Breast epithelium (tissue), 4 donors: ENCODE results near the gene ATXN1. TPM values are rescaled to one million over a fixed set of nuclear protein-coding genes. Genes with fewer than 3 reads are reported as not detected.

Source experiments
- DNase-seq, 2 donors: peaks; one replicate each; pipeline ENCODE4 v3.0.0-alpha.2; 2019; ENCODE audit warnings: low spot score in 2 of 2
- H3K27ac ChIP-seq, 2 donors: fragments of 200-600 bp; sonication (generic) in 1 of 2; one replicate each; pipeline ENCODE4 v1.5.1; 2016 to 2019; ENCODE audit warnings: mild to moderate bottlenecking in 1 of 2
- H3K27me3 ChIP-seq, 2 donors: fragments of 200-600 bp; sonication (generic) in 1 of 2; one replicate each; pipeline versions ENCODE4 v1.5.1 to v1.6.0; 2017 to 2019; ENCODE audit warnings: control low read depth in 1 of 2, mild to moderate bottlenecking in 1 of 2
- H3K36me3 ChIP-seq: fragments of 200-600 bp; one replicate; pipeline ENCODE4 v1.5.1; 2019
- H3K4me1 ChIP-seq, 2 donors: fragments of 200-600 bp; sonication (generic); one replicate each; pipeline ENCODE4 v1.5.1; 2016 to 2019; ENCODE audit warnings: control low read depth in 1 of 2
- H3K4me3 ChIP-seq, 3 donors: fragments of 200-600 bp; sonication (generic); 1 replicate in 2 of 3; 2 replicates in 1 of 3; pipeline ENCODE4 v1.5.1; 2016 to 2019; ENCODE audit warnings: mild to moderate bottlenecking in 3 of 3, moderate library complexity in 2 of 3
- H3K9me3 ChIP-seq, 2 donors: fragments of 200-600 bp; sonication (generic) in 1 of 2; one replicate each; pipeline ENCODE4 v1.5.1; 2016 to 2019; ENCODE audit warnings: control low read depth in 1 of 2
- POLR2A ChIP-seq: fragments of 450-650 bp; IDR thresholded peaks from one replicate; pipeline ENCODE4 v1.6.1; 2016; ENCODE audit warnings: antibody characterized with exemption, mild to moderate bottlenecking, moderate library complexity
- POLR2AphosphoS5 ChIP-seq, 3 donors: sonication (generic); formaldehyde crosslinking; IDR thresholded peaks; one replicate each; pipeline ENCODE4 v1.6.1; 2017; ENCODE audit warnings: antibody characterized with exemption in 3 of 3
- intact Hi-C: fragments of 100-400 bp; cut with DNase I; formaldehyde crosslinking; loops from one replicate; pipeline ENCODE4 v1.15.1; 2023; ENCODE audit warnings: low total_unique reads
- total RNA-seq, 3 donors: library from RNA; depleted of rRNA; stranded (reverse); fragments of >200 nt; gene quantifications; one replicate each; pipeline ENCODE4 v1.1.0, GENCODE V29; 2016
- TF ChIP-seq, protein P1 (sequence below), 3 donors: fragments of 450-650 bp; IDR thresholded peaks; one replicate each; pipeline ENCODE4 v1.5.1; 2016 to 2017; ENCODE audit warnings: antibody characterized with exemption in 3 of 3, mild to moderate bottlenecking in 3 of 3, moderate library complexity in 3 of 3

ATXN1 gene
- total RNA-seq, 3 donors from 2014 or later = 26.7 to 63.2 (median 37.4) TPM

DNA sequence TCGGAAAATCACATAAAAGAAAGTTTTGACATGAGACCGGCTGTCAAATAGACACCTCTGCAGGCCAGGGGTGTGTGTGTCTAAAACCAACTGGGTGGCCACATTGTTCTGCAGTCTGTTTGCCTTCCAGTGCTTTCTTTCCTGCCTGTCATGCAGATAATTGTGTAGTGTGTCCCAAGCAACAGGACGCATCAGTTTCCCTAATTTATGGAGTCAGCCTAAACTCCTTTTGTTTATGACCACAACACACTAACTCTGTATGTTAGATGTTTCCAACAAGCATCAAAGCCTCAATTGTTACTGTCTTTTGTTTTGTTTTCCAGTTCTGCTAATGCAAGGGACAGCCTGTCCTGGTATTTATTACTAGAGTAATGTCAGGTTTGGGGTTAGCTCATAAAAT, 205.7 kb downstream of the ATXN1 start:
- Histone ChIP-seq H3K9me3 (no peaks in the 10 kb centered on the region), H3K4me3 (no peak overlapping the region), H3K27ac (no peak overlapping the region), H3K27me3 (no peaks in the 10 kb centered on the region), H3K36me3 (no peaks in the 10 kb centered on the region), H3K4me1 (no peaks in the 10 kb centered on the region)
- intact Hi-C loops = no loop called here
- DNase-seq = no peak
- TF ChIP-seq POLR2AphosphoS5 (IDR thresholded peaks at IDR 0.05) = no peak
- TF ChIP-seq, protein P1, sequence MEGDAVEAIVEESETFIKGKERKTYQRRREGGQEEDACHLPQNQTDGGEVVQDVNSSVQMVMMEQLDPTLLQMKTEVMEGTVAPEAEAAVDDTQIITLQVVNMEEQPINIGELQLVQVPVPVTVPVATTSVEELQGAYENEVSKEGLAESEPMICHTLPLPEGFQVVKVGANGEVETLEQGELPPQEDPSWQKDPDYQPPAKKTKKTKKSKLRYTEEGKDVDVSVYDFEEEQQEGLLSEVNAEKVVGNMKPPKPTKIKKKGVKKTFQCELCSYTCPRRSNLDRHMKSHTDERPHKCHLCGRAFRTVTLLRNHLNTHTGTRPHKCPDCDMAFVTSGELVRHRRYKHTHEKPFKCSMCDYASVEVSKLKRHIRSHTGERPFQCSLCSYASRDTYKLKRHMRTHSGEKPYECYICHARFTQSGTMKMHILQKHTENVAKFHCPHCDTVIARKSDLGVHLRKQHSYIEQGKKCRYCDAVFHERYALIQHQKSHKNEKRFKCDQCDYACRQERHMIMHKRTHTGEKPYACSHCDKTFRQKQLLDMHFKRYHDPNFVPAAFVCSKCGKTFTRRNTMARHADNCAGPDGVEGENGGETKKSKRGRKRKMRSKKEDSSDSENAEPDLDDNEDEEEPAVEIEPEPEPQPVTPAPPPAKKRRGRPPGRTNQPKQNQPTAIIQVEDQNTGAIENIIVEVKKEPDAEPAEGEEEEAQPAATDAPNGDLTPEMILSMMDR (IDR thresholded peaks at IDR 0.05) = no peak
- no peak for TF ChIP-seq POLR2A

GRCh38 chr6:16553531-16553930, 207.7 kb downstream of the ATXN1 start:
- H3K4me1 ChIP-seq = no peaks in the 10 kb centered on the region
- no peaks in the 10 kb centered on the region for H3K36me3 ChIP-seq
- DNase-seq = no peak
- intact Hi-C loops = no loop called here
- H3K9me3 ChIP-seq = no peaks in the 10 kb centered on the region
- TF ChIP-seq, protein P1 (IDR thresholded peaks at IDR 0.05) = no peak
- TF ChIP-seq POLR2AphosphoS5 (IDR thresholded peaks at IDR 0.05) = no peak
- no peak for TF ChIP-seq POLR2A
- no peak overlapping the region for H3K27ac ChIP-seq
- no peaks in the 10 kb centered on the region for H3K27me3 ChIP-seq
- H3K4me3 ChIP-seq = no peak overlapping the region

- DNase-seq = no peak
- Histone ChIP-seq H3K9me3 (no peaks in the 10 kb centered on the region), H3K36me3 (no peaks in the 10 kb centered on the region), H3K4me3 (no peak overlapping the region), H3K4me1 (no peaks in the 10 kb centered on the region), H3K27me3 (no peaks in the 10 kb centered on the region), H3K27ac (no peak overlapping the region)
- intact Hi-C loops = no loop called here
- TF ChIP-seq POLR2AphosphoS5 (IDR thresholded peaks at IDR 0.05) (no peak), POLR2A (no peak)
- TF ChIP-seq, protein P1 (IDR thresholded peaks at IDR 0.05) = no peak
Observed at GRCh38 chr6:16551466-16551865, 209.8 kb downstream of the ATXN1 start.

- Histone ChIP-seq H3K9me3 (no peaks in the 10 kb centered on the region), H3K4me3 (no peak overlapping the region), H3K27me3 (no peaks in the 10 kb centered on the region), H3K4me1 (no peaks in the 10 kb centered on the region), H3K36me3 (no peaks in the 10 kb centered on the region), H3K27ac (no peak overlapping the region)
- TF ChIP-seq POLR2AphosphoS5 (IDR thresholded peaks at IDR 0.05) (no peak), POLR2A (no peak)
- TF ChIP-seq, protein P1 (IDR thresholded peaks at IDR 0.05) = no peak
- intact Hi-C loops = no loop called here
- DNase-seq = no peak
Observed at GRCh38 chr6:16548121-16548520, 213.1 kb downstream of the ATXN1 start.

- H3K27me3 ChIP-seq = no peaks in the 10 kb centered on the region
- TF ChIP-seq POLR2A (no peak), POLR2AphosphoS5 (IDR thresholded peaks at IDR 0.05) (no peak)
- TF ChIP-seq, protein P1 (IDR thresholded peaks at IDR 0.05) = no peak
- H3K27ac ChIP-seq = no peak overlapping the region
- H3K4me1 ChIP-seq = no peaks in the 10 kb centered on the region
- H3K36me3 ChIP-seq = no peaks in the 10 kb centered on the region
- no peak overlapping the region for H3K4me3 ChIP-seq
- intact Hi-C loops = no loop called here
- DNase-seq = no peak
- no peaks in the 10 kb centered on the region for H3K9me3 ChIP-seq
Observed at GRCh38 chr6:16547587-16547986, 213.7 kb downstream of the ATXN1 start.
